ENCODE results near the gene ASB18. TPM values are rescaled to one million over a fixed set of nuclear protein-coding genes. Genes with fewer than 3 reads are reported as not detected.

ASB18 gene
- total and polyA plus RNA-seq, 2 of the 4 experiments (the other 2 are of a cell fraction), result not detected

DNA sequence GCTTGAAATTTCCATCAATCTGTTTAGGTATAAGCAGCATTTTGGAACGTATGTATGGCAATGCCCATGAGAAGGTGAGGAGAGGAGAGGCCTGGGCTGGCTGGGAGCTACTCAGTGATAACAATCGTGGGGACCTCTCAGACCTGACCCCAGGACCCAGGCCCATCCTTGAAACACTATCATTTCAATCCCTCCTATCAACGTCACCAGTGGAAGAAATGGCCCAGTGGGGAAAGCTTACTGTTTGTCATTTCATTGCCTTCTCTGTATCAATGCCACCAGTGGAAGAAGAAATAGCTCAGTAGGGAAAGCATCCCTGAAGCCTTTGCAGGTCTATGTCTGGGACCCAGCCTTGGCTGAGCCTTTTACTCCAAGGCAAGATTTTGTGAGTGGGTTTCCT, 44.8 kb downstream of the ASB18 start:
- Histone ChIP-seq H2BK20ac (ENCODE audit: low read depth, low read length) (no peak overlapping the region), H2AFZ (replicated peaks; ENCODE audit: low read length, poor library complexity) (no peak overlapping the region), H2BK5ac (ENCODE audit: low read depth, low read length, poor library complexity, severe bottlenecking) (no peak overlapping the region), H3K36me3 (ENCODE audit: control insufficient read depth, insufficient read depth, low read length) (no peaks in the 10 kb centered on the region), H3K4me2 (ENCODE audit: low read depth, low read length) (no peak overlapping the region), H3K9me3 (ENCODE audit: control insufficient read depth, insufficient read depth, low read length) (peaks cover 3% of the 10 kb centered on the region; the same call in 1 of the 2 replicates), H3K4ac (ENCODE audit: low read depth, low read length) (no peak overlapping the region), H3K4me1 (ENCODE audit: control insufficient read depth, insufficient read depth, low read length) (no peaks in the 10 kb centered on the region), H4K20me1 (ENCODE audit: insufficient read depth, low read length) (no peaks in the 10 kb centered on the region), H3K14ac (replicated peaks; ENCODE audit: low read depth, low read length) (no peak overlapping the region), H2AK5ac (ENCODE audit: low read depth, low read length) (no peak overlapping the region), H2BK120ac (ENCODE audit: low read depth, low read length) (no peak overlapping the region), H3K18ac (ENCODE audit: low read depth, low read length) (no peak overlapping the region), H3K9ac (ENCODE audit: low read depth, low read length) (no peak overlapping the region), H2BK15ac (ENCODE audit: low read depth, low read length) (no peak overlapping the region), H3K9me1 (ENCODE audit: insufficient read depth, low read length) (no peaks in the 10 kb centered on the region), H3K4me3 (ENCODE audit: insufficient read depth, low read depth, low read length) (no peak overlapping the region), H4K91ac (ENCODE audit: insufficient read depth, low read depth, low read length) (no peak overlapping the region), H3K79me1 (ENCODE audit: low read depth in 1 of 2, low read length in 2 of 2) (no peaks in the 10 kb centered on the region), H3K56ac (ENCODE audit: extremely low read depth, insufficient read depth, low read length) (no peak overlapping the region), H2AK9ac (replicated peaks; ENCODE audit: low read depth, low read length, poor library complexity) (peak overlapping the region; percentile 9), H3K23ac (ENCODE audit: low read depth, low read length) (no peak overlapping the region), H4K5ac (ENCODE audit: low read depth, low read length) (no peak overlapping the region), H4K8ac (ENCODE audit: low read depth in 2 of 2, low read length in 2 of 2) (no peak overlapping the region), H3K27ac (ENCODE audit: insufficient read depth, low read length) (no peak overlapping the region), H3K27me3 (ENCODE audit: control insufficient read depth, insufficient read depth, low read length) (peaks cover 9% of the 10 kb centered on the region)
- BruUV-seq (replicated peaks), result no TSS peak
- TF ChIP-seq MAFK (IDR thresholded peaks at IDR 0.05; ENCODE audit: low read depth, low read length) (no peak), FOS (IDR thresholded peaks at IDR 0.05; ENCODE audit: low read depth, low read length) (no peak), MAZ (IDR thresholded peaks at IDR 0.05; ENCODE audit: borderline replicate concordance, low read depth, low read length) (no peak), RAD21 (IDR thresholded peaks at IDR 0.05; ENCODE audit: low read length) (no peak), MXI1 (IDR thresholded peaks at IDR 0.05; ENCODE audit: borderline replicate concordance, low read depth, low read length) (no peak)
- WGBS, 2 experiments (ENCODE audit: extremely low coverage in 2 of 2, insufficient read length in 1 of 2), result 83% methylated on average over 1 of the region's 3 CpGs; no CpG with 5 or more reads in 1 of the 2 experiments
- ChIA-PET CTCF (no interaction called here), POLR2A (ENCODE audit: unreplicated experiment) (no interaction called here)
- intact Hi-C loops (cut with micrococcal nuclease), result no loop called here
- in situ Hi-C loops (cut with MboI; ENCODE audit: low sequenced_read_pairs), result no loop called here
- dilution Hi-C loops (cut with HindIII; ENCODE audit: low sequenced_read_pairs, unreplicated experiment), result no loop called here
- DNase-seq (no peak), ATAC-seq (ENCODE audit: low read depth) (no peak)
